Superior temporal gyrus (tissue), 1 donor: ENCODE data around the gene VSTM2L.

Experiments
- DNase-seq: peaks from one replicate; pipeline ENCODE4 v3.0.0-alpha.2; 2016; ENCODE audit errors: extremely low spot score

Gene VSTM2L

DNA sequence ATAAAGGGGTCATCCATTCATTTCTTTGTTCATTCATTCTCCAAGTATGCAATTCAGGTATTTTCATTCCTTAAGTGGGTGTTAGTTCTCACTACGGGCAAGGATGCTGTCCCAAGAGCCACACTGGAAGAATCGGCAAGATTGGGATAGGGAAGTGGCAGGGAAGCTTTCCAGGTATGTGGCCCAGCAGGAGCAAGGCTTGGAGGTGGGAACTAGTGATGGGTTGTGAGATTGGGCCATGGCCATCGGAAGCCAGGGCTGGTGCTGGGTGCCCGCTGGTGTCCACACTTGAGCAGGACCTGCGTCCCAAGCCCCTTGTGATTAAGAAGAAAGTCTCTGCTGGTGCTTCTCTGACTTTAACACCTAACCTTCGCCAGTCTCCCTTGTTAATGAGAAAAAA, 15.1 kb downstream of the VSTM2L start:
- no peak for DNase-seq

DNA sequence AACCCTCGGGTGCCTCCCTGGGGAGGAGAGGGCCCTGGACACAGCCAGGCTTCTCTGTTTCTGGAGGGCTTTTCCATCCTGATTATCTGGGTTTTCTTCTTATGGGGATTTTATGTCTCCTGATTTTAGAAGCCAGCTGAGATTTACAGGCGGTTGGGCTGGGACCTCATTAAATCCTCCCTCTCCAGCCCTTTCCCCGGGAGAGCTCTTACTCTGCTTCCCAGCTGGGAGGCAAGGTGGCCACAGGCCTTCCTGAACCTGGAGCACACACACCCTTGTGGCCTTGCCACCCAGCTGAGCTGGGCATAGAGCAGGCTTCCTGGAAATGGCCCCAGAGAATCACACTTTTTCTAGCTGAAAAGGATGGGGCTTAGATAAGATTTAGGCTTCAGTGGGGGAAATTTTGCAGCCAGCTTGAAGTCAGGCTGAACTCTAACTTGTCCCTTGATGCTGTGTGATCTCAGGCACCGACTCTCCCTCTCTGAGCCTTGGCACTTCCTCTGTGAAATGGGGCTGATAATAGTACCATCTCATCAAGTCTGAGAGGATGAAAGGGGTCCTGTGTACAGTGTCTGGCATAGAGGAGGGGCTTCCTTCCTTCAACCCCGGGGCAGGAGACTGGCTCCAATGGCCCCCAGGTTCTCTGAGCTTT, 16.6 kb downstream of the VSTM2L start:
- DNase-seq, result no peak

- no peak for DNase-seq
These were observed 17.3 kb downstream of the VSTM2L start for GRCh38 chr20:37920270-37920669.

DNA sequence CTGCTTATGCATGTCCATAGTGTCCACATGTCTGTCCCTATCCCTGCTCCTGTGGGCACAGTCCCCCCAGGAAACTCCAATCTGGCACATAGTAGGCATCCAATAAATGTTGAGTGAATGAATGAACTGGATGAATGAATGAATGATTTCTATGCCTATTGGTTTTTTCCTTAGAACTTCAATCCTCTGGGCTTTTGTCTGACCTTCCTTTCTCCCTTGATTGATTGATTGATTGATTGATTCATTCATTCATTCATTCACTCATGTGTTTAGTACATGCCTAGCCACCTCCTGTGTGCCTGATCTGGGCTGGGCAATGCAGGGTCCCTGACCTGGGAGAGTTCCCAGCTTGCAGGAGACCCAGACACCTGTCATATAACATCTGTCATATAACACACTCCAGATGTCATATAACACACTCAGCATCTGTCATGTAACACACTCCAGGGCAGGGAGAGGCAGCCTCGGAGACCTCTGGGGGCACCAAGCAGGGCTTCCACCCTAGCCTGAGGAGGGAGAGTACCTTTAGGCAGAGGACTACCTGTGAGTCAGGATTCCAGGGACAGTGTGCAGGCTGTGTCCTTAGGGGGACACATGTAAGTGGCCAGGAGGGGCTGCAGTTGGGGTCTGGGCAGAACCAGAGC, 17.9 kb downstream of the VSTM2L start:
- no peak for DNase-seq

DNA sequence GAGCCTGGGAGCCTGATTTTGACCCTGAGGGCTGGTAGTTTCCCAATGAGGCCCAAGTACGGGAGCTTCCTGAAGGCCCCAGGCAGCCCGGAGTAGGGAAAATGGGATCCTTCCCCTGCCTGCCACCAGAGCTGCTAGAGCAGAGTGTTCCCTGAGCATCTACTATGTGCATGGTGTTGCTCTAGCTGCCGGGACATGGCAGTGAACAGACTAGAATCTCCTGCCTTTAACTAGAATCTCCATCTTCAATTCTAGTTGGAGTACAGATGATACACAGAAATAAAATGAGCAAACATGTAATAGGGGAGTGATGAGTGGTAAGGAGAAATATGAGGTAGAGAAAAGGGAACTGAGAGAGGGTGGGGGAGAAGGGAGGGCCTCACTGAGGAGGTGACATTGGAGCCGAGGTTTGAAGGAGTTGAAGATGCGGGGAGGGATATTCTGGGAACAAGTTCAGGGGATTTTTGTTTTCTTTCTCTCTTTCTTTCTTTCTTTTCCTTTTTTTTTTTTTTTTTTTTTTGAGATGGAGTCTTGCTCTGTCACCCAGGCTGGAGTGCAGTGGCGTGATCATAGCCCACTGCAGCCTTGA, 18.5 kb downstream of the VSTM2L start:
- DNase-seq, result no peak

DNA sequence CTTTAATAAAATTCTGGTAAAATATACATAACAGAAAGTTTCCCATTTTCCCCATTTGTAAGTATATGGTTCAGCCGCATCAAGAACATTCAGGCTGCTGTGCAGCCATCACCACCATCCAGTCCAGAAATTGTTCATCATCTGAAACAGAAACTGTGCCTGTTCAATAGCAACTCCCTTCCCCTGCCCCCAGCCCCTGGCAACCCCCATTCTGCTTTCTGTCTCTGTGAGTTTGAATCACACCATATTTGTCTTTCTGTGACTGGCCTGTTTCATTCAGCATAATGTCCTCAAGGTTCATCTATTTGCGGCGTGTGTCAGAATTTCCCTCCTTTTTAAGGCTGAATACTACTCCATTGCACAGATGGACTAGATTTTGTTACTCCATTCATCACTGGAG, 19.1 kb downstream of the VSTM2L start:
- DNase-seq, result no peak

DNA sequence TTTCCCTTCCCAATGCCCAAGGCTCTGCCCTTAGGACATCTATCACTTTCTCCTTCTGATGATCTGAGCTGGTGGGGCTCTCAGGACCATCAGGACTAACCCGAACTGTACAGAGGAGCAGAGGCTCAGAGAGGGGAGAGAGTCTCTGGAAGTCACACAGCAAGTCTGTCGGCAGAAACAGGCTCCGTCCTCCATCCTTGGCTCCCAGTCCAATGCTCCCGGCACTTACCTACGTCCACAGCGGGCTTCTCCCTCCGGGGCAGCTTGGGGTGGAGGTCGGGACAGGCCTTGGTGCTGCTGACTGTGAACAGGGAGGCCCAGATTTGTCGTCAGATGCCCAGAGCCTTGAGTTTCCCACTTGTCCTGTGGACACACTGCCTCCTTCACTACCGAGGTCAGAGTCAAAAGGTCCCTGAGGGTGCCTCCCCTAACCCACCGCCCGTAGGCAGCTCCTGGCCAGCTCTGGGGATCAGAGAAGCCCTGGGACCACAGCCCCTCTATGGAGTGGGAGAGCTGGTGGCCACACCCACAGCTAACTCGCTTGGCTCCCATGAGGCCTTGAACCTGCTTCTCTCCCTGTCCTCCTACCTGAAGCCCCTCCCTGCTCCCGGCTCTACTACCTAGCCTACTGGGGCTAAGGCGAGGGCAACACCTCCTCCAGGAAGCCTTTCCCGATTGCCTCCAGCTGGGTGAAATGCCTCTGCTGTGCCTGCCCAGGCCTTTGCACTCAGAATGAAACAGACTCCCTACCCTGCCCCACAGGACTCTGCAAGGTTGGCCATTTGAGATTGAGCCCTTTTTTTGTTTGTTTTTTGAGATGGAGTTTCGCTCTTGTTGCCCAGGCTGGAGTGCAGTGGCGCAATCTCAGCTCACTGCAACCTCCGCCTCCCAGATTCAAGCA, 22.6 kb downstream of the VSTM2L start:
- no peak for DNase-seq

- DNase-seq, result no peak
These were observed 23.7 kb downstream of the VSTM2L start for GRCh38 chr20:37926612-37927011.

- no peak for DNase-seq
These were observed 24.6 kb downstream of the VSTM2L start for GRCh38 chr20:37927410-37928095.

DNA sequence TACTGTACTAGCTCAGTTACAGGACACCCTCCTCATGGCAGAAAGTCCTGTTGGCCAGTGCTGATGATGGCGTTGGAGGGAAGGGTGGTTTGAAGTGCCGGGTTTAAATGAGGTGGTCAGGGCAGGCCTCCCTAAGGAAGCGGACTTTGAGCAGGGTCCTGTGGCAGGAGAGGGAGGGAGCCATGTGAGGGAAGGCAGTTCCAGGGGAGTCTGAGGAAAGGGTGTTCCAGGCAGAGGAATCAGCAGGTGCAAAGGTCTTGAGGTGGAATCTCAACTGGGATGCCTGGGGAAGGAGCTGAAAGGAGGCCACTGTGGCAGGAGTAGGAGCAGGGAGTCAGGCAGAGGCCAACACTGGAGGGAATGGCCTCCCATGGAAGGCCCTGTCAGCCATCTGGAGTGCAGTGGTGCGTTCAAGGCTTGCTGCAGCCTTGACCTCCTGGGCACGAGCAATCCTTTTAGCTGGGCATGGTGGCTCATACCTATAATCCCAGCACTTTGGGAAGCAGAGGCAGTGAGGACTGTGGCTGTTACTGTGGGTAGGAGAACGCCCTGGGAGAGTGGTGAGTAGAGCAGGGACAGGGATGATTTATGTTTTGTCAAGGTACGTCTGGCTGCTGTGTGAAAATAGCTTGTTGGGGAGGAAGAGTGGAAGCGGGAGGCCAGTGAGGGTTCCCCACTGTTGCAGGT, 26.2 kb downstream of the VSTM2L start:
- no peak for DNase-seq

GRCh38 chr20:37929683-37930014, 26.7 kb downstream of the VSTM2L start:
- no peak for DNase-seq

DNA sequence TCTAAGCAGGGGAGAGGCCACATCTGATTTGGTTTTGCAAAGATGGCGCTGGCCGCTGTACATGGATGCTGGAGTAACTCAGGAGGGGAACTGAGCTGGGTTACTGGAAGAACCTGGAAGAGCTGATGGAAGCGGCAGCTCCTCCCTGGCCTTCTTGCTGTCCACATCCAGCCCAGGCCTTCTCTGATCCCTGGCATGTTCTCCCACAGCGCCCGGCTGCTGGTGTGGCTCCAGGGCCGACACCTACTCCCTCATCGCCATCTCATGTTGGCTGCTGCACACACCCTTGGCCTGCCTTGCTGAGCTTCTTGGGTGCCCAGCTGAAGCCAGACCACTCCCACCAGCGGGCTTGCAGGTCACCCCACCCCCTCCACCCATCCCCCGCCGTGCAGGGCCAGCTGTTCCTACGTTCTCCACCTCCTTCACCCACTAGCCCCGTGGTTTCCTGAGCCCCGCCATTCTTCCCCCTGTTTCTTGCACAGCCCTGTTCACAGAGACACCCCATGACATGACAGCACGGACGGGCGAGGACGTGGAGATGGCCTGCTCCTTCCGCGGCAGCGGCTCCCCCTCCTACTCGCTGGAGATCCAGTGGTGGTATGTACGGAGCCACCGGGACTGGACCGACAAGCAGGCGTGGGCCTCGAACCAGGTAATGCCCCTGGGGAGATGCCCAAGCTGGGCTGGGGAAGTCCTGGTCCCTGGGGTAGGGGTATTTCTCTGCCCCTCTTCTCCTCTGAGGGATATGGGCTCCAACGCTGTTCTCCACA, 28.4 kb downstream of the VSTM2L start:
- DNase-seq, result no peak

- no peak for DNase-seq
These were observed 29.1 kb downstream of the VSTM2L start for GRCh38 chr20:37932074-37932473.

GRCh38 chr20:37932919-37933318, 30.0 kb downstream of the VSTM2L start:
- no peak for DNase-seq

GRCh38 chr20:37933786-37934633, 31.1 kb downstream of the VSTM2L start:
- DNase-seq, result no peak

GRCh38 chr20:37934634-37935375, 31.9 kb downstream of the VSTM2L start:
- no peak for DNase-seq

GRCh38 chr20:37935435-37935834, 32.5 kb downstream of the VSTM2L start:
- DNase-seq, result no peak

DNA sequence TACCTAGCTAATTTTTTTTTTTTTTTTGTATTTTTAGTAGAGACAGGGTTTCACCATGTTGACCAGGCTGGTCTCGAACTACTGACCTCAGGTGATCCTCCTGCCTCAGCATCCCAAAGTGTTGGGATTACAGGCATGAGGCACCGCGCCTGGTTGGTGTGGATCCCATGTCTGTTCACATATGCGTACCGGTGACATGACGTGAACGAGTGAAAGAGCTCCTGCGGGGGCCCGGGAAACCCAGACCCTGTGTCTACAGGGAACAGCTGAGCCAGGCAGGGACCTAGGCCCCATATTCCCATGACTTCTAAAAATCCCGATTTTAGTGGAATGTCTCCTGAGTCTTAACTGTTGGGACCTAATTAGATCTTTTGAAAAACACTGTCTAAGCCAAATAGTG, 33.1 kb downstream of the VSTM2L start:
- DNase-seq, result no peak

DNA sequence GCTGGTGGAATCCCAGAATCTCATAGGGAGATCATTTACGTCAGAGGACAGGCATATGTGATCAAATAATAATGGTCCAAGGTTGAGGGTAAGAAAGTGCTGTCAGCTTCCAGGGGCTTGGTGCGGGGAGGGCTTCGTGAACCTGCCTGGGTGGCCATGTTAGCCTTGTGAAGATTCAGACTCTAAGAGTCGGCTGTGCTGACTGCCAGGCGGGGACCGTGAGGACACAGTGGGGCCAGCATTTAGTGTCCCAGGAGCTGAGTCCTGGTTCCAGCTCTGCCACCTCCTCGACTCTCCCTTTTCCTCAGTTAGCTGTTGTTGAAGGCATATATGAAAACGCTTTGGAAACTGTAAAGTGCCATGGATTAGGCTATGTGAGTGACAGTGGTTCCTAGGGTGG, 33.5 kb downstream of the VSTM2L start:
- DNase-seq, result no peak
